ENCODE data around the gene B9D1. TPM values are rescaled to one million over a fixed set of nuclear protein-coding genes. Genes with fewer than 3 reads are reported as not detected.

The B9D1 gene
- total and polyA plus RNA-seq, 2 of the 13 experiments (the other 11 are each of a cell fraction or from before 2014, with no cell fraction given) = 27.7 to 31.1 TPM

- intact Hi-C loops (cut with micrococcal nuclease; ENCODE audit: unreplicated experiment) (no loop called here), in situ Hi-C loops (cut with HindIII; ENCODE audit: extremely low pct_ligation_motif_present, low pct_unique_long_range_greater_than_20kb) (no loop called here)
- FAIRE-seq (no peak), ATAC-seq (no peak), DNase-seq (ENCODE audit: low spot score) (no peak)
- POLR2A ChIA-PET = no interaction called here
- H3K4me3 ChIP-seq (replicated peaks in 1 of 3; ENCODE audit: insufficient read depth in 1 of 3, low read depth in 2 of 3, low read length in 3 of 3) = no peak overlapping the region
- CTCF ChIA-PET (ENCODE audit: low intra/inter-chr PET ratio, low total read pairs) = no interaction called here
- H3K79me2 ChIP-seq (ENCODE audit: insufficient read depth, low read length) = no peaks in the 10 kb centered on the region
- H3K27me3 ChIP-seq (ENCODE audit: control insufficient read depth in 1 of 2, insufficient read depth in 2 of 2, low read length in 2 of 2) = no peaks in the 10 kb centered on the region
- H2AFZ ChIP-seq (ENCODE audit: low read length) = no peak overlapping the region
- H3K9ac ChIP-seq (ENCODE audit: insufficient read depth, low read depth, low read length) = no peak overlapping the region
- H4K20me1 ChIP-seq (ENCODE audit: insufficient read depth, low read length) = 0 out of 2 replicates have a peak, but pooled peaks cover 2% of the 10 kb centered on the region
- no TSS peak for BruUV-seq (replicated peaks)
- H3K36me3 ChIP-seq (replicated peaks in 1 of 2; ENCODE audit: control insufficient read depth in 1 of 2, insufficient read depth in 2 of 2, low read length in 2 of 2) = no peaks in the 10 kb centered on the region
- H3K4me2 ChIP-seq (ENCODE audit: low read depth, low read length) = no peak overlapping the region
- H3K4me1 ChIP-seq (ENCODE audit: insufficient read depth, low read length) = peaks cover 29% of the 10 kb centered on the region
- no peaks in the 10 kb centered on the region for H3K9me3 ChIP-seq (ENCODE audit: low read length)
- WGBS (ENCODE audit: low lambda C conversion rate) = 86% methylated on average over 4 of the region's 5 CpGs
- TF ChIP-seq, protein P1, sequence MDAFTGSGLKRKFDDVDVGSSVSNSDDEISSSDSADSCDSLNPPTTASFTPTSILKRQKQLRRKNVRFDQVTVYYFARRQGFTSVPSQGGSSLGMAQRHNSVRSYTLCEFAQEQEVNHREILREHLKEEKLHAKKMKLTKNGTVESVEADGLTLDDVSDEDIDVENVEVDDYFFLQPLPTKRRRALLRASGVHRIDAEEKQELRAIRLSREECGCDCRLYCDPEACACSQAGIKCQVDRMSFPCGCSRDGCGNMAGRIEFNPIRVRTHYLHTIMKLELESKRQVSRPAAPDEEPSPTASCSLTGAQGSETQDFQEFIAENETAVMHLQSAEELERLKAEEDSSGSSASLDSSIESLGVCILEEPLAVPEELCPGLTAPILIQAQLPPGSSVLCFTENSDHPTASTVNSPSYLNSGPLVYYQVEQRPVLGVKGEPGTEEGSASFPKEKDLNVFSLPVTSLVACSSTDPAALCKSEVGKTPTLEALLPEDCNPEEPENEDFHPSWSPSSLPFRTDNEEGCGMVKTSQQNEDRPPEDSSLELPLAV (CRISPR knock-in tag; conservative IDR thresholded peaks at IDR 0.05; ENCODE audit: low read depth) = no peak
- TF ChIP-seq BORCS8-MEF2B (CRISPR knock-in tag; IDR thresholded peaks at IDR 0.05) = no peak
- TF ChIP-seq ZBTB20 (CRISPR knock-in tag; IDR thresholded peaks at IDR 0.05; ENCODE audit: borderline replicate concordance, low read depth) = no peak
- no peak for TF ChIP-seq POLR2A (IDR thresholded peaks at IDR 0.05; ENCODE audit: insufficient read depth in 1 of 2, low read depth in 2 of 2, low read length in 2 of 2)
- no peak for TF ChIP-seq ZNF564 (CRISPR knock-in tag; IDR thresholded peaks at IDR 0.05)
- no peak for TF ChIP-seq HNRNPUL1 (IDR thresholded peaks at IDR 0.05; ENCODE audit: low read depth, low read length)
- TF ChIP-seq, protein P2, sequence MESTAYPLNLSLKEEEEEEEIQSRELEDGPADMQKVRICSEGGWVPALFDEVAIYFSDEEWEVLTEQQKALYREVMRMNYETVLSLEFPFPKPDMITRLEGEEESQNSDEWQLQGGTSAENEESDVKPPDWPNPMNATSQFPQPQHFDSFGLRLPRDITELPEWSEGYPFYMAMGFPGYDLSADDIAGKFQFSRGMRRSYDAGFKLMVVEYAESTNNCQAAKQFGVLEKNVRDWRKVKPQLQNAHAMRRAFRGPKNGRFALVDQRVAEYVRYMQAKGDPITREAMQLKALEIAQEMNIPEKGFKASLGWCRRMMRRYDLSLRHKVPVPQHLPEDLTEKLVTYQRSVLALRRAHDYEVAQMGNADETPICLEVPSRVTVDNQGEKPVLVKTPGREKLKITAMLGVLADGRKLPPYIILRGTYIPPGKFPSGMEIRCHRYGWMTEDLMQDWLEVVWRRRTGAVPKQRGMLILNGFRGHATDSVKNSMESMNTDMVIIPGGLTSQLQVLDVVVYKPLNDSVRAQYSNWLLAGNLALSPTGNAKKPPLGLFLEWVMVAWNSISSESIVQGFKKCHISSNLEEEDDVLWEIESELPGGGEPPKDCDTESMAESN (CRISPR knock-in tag; conservative IDR thresholded peaks at IDR 0.05) = no peak
- no peak for TF ChIP-seq SRSF1 (optimal IDR thresholded peaks at IDR 0.05; ENCODE audit: low read depth, low read length)
- no peak overlapping the region for H3K27ac ChIP-seq (ENCODE audit: extremely low read length, insufficient read depth, low read length)
Measured at GRCh38 chr17:19301274-19301951, 61.1 kb downstream of the B9D1 start.
